H54 (cell line): ENCODE measurements around the gene SCPEP1.

ENCODE experiments used
- DNase-seq: peaks from one replicate; pipeline ENCODE4 v3.0.0; 2011; ENCODE audit warnings: low spot score, mixed read lengths; ENCODE audit not compliant: insufficient read length
- FAIRE-seq: peaks from 3 replicates; lab custom pipeline; 2011; peaks lifted over from hg19 to GRCh38; lab: Jason Lieb, UNC
- POLR2A ChIP-seq: IDR thresholded peaks from 2 replicates; pipeline ENCODE4 v1.6.1; 2011; ENCODE audit warnings: low read depth, mild to moderate bottlenecking, low read length

Gene SCPEP1

DNA sequence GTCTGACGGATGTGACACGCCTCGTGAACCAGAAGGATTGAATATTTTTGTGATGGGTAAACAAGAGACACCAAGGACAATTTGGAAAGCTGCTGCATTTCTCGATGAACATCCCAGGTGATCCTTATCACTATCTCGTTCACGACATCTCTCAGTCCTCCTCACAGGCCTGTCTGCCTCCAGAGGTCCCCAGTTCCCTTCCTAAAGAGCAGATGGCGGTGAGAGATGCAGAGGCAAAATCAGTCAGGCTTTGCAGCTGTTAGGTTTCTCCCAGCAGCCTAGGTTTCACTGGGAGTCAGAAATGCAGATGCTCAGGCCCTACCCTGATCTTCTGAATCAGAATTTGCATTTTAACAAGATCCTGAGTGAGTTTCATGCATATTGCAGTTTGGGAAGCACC, 23.6 kb downstream of the SCPEP1 start:
- FAIRE-seq (no peak), DNase-seq (no peak)
- no peak for TF ChIP-seq POLR2A

DNA sequence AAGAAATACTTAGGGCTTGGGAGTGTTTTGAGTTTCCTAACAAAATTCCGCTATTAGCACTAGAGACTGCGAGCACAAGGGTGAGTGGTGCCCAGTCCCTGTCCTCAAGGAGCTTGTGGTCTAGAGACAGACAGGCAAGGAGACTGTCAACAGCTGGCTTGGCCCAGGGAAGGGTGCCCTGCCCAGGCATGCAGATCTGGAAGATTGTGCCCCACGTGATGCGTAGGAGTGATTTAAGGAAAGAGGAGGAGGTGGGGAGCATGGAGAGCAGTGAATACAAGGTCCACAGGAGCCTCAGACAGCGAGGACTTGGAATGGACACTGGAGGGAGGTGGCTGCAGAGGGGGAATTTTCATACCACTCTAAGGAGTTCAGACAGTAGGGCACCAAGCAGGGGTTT, 25.0 kb downstream of the SCPEP1 start:
- FAIRE-seq (no peak), DNase-seq (no peak)
- TF ChIP-seq POLR2A = no peak

DNA sequence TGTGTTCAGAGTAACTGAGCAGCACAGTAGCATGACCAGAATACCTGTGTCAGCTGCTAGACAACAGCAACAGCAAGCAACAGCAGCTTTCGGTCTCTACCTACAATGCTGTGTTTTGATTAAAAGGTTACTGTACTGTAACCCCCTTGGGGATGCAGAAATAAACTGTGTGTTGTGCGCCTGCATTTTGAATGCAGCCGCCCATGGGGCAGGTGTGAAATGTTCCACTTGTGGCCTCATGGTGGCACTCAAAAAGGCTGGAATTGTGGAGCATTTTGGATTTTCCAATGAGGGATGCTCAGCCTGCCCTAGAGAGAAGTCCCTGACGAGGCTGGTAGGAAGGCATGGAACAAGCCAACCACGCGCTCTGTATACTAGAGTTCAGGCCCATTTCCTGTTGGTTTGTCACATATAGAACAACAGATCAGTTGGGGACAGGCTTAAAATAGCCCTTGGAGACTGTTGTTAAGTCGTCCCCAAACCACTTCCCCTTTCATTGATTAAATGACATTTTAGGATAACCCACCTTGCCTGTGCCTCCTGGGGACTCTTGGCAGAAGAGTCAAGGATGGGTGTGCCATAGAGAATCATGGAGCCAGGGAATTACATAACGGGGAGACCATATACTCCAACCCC, 27.1 kb downstream of the SCPEP1 start:
- TF ChIP-seq POLR2A = no peak
- FAIRE-seq (no peak), DNase-seq (no peak)

DNA sequence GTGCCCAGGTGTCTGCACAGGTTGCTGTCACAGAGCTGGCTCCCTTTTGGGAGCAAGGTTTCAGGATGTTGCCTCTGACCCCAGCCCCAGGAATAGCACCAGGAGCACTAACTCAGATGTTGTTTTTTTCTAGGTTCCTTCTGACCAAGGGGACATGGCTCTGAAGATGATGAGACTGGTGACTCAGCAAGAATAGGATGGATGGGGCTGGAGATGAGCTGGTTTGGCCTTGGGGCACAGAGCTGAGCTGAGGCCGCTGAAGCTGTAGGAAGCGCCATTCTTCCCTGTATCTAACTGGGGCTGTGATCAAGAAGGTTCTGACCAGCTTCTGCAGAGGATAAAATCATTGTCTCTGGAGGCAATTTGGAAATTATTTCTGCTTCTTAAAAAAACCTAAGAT, 28.1 kb downstream of the SCPEP1 start:
- no peak for TF ChIP-seq POLR2A
- FAIRE-seq (no peak), DNase-seq (no peak)

DNA sequence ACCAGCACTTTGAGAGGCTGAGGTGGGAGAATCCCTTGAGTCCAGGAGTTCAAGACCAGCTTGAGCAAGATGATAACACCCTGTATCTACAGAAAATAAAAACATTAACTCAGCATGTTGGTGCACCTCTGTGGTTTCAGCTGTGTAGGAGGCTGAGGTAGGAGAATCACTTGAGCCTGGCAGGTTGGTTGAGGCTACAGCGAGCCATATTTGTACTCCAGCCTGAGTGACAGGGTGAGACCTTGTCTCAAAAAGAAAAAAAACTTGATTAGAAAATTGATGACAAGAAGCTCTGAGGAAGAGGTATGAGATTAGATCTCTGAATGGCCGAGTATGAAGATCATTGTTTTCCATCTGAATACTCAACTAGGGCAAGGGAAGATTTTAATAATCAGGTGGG, 31.0 kb downstream of the SCPEP1 start:
- FAIRE-seq (no peak), DNase-seq (no peak)
- no peak for TF ChIP-seq POLR2A

DNA sequence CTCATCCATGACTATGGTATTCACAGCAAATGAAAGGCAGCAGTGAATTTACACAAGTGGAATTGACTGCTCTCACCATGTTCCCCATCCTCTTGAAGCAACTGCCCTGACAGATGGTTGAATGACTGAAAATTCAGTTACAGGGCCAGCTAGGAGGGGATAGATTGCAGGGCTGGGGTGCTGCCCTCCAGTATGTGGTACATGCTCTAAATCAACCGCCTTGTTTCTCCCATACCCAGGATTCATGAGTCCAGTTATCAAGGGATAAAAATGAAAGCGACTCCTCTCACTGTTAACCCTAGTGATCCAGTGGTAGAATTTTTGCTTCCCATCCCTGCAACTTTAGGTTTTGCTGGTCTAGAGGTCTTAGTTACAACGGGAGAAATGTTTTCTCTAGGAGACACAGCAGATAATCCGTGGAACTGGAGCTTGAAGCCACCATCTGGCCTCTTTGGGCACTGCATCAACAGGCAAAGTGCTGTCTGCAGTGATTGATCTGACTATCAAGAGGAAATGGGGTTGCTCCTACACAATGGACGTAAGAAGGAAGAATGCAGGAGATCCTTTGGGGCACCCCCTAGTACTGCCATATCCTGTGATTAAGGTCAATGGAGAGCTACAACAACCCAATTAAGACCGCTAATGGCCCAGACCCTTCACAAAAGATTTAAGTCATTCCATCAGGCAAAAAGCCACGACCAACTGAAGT, 32.0 kb downstream of the SCPEP1 start:
- no peak for TF ChIP-seq POLR2A
- FAIRE-seq (peak; percentile 90), DNase-seq (peak; percentile 65)

DNA sequence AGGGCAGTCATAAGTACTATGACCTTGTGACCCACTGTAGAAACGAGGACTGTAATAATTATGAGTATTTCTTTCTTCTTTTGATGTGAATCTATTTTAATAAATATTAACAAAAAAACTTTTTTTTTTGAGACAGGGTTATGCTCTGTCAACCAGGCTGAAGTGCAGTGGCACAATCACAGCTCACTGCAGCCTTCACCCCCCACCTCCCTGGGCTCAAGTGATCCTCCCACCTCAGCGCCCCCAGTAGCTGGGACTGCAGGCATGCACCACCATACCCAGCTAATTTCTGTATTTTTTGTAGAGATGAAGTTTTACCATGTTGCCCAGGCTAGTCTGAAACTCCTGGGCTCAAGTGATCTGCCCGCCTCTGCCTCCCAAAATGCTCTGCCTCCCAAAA, 32.6 kb downstream of the SCPEP1 start:
- FAIRE-seq = no peak
- no peak for DNase-seq
- TF ChIP-seq POLR2A = no peak

DNA sequence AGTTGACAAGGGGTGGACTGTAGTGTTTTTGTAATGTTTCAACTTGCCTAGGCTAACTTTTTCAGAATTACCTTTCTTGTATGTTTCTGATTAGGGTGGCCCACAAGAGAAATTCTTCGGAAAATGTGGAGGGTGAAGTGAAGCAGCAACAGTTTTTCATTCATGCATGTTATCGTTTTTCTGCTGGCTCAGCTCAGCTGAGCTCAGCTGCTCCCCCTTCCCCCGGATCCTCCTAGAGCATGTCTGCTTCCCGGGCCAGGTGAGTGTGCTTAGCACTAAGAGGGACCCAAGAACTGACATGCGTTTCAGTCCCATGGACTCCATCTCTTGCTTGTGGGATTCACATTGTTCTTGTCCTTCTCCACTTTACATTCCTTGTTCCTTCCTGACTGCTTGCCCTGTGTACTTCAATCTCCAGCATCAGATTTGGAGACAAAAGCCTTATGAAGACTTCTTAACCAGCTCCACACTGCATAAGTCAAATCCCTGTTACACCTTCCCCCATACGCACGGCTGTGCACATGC, 33.6 kb downstream of the SCPEP1 start:
- FAIRE-seq (no peak), DNase-seq (no peak)
- TF ChIP-seq POLR2A = no peak

DNA sequence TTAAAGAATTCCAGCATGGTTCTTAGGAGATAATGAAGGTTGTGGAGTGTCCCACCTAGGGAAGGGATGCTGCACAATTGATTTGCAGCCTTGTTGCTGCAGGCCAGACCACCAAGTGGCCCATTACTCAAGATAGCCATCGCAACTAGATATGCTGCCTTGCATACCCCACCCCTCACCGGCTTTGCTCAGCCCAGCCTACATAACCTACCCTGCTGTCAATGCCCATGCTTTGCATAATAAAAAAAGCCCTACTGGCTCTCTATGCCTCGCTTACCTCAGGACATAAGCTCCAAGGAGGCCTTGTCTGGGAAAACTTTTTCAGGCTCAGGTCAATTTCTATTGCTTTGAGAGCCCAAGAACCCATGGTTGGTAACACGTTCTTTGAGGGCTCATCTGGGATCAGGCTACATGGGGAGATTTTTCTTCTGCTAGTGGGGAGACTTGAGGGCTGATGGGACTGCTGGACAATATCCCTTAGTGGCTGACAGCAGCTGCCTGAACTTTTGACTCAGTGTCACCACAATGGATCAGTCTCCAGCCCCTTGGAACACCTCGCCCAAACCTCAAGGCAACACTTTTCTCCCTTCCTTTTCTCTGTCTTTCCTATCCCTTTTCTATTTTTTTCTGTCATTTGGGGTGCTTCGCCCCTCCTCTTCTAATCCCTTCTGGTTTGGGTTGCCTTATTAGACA, 38.3 kb downstream of the SCPEP1 start:
- DNase-seq (no peak), FAIRE-seq (no peak)
- no peak for TF ChIP-seq POLR2A

DNA sequence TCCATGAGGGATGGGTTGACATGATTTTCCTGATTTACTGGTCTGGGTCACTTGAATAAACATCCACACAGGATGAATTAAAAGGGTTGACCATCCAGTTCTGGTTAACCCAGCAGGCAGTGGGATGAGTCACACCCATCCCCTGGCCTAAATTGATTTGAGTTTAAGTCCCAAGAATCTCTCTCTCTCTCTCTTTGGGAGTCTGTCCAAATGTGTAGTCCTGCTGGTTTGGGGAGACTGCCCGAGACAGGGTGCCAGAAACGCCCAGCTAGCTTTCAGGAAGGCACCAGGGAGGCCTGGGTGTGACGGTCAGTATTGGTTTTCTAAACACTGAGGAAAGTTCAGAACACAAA, 38.8 kb downstream of the SCPEP1 start:
- no peak for TF ChIP-seq POLR2A
- peak; percentile 45 for DNase-seq
- FAIRE-seq = peak; percentile 81

DNA sequence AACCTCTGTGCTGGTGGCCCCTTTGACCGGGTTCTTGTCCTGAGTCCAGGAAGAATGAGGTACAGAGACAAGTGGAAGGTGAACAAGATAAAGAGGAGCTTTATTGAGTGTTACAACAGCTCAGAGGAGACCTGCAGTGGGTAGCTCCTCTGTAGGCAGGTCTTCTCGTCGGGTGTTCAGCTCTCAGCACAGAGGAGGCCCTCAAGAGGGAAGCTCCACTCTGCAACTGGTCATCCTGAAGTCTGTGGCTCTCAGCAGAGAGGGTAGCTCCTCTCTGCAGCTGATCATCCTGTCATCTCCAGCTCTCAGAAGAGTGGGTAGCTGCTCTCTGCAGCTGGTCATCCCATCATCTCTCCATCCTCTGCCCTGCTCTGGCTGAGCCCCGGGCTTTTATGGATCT, 39.7 kb downstream of the SCPEP1 start:
- FAIRE-seq (no peak), DNase-seq (no peak)
- no peak for TF ChIP-seq POLR2A

DNA sequence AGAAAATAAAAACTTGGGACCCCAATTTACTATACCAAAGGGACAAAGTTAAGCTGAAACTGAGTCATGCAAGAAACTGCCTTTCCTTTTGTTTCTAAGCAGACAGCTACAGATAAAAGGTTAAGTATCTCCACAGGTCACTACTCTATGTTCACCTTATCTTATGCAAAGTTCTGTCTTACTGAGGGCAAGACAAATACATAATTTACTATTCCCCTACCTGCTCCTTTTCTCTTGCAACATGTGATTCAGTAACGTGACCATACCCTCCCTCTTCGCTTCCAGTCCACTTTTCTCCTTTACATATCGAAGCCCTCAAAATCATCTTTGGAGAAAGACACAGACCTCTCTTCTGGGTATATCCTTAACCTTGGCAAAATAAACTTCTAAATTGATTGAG, 42.3 kb downstream of the SCPEP1 start:
- DNase-seq (no peak), FAIRE-seq (no peak)
- TF ChIP-seq POLR2A = no peak

DNA sequence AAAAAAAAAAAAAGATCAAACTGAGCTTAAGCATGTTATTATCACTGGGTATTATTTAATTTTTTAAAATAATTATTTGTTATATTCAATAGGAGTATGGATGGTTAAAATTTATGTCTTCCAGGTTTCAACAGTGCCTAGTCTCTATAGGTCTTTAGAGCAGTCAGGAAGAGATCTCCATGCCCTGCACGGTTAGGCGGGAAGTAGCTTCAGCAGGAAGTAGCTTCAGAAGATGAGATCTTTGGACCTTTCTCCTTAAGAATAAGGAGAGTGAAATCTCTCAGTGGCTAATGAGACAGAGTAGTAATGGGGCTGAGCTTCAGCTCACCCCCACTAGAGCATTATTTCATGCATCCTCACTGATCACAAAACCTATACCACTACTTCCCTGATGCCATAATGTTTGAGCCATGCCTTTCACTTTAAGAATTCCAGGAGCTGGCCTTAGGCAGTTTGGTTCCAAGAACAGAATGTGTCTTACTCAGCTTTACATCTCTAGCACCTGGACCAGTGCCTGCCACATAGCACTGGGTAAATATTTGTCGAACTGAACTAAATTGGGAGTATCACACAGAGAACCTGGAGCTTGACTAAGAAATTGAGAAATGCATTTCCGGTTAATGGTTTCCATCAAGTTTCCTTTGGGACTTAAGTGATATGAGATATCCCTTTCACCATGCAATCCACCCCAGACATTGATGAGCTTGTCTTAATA, 43.5 kb downstream of the SCPEP1 start:
- no peak for TF ChIP-seq POLR2A
- no peak for FAIRE-seq
- DNase-seq = no peak

DNA sequence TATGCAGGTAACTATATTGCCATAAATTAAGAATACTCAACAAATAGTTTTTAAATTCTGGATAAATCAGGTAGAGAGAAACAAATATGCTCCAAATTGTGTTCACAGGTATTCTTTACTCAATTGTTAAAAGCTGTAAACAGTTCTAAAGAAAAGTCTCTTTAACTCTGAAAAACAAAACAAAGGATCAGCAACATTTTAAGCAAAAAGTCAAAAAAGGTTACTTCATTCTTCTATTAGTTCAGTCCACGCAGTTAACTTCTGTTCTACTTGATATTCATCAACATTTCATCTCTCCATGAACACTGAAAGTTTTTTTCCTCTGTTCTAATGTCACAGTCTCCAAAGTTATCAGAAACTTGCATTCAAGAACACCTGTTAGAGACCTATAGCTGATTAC, 47.9 kb downstream of the SCPEP1 start:
- FAIRE-seq (no peak), DNase-seq (no peak)
- no peak for TF ChIP-seq POLR2A
